ENCODE data around the gene IL36G.

DNA sequence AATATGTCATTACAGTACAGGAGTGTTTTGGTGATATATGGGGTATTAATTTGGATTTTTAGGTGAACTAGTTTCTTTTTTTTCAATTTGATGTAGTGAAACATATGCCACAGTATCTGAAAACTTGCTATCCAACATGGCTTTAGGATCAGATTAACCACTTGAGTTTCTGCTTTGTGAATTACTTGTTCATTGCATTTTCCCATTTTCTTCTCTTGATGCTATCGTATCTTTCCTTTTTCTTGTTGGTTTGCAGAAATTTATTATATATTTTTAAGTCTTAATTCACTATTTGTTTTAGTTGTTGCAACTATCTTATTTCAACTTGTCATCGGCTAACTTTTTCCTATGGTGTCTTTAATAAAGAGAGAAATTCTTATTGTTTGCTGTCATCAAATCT lies 36.3 kb downstream of the IL36G start:
- TF ChIP-seq, protein P1, sequence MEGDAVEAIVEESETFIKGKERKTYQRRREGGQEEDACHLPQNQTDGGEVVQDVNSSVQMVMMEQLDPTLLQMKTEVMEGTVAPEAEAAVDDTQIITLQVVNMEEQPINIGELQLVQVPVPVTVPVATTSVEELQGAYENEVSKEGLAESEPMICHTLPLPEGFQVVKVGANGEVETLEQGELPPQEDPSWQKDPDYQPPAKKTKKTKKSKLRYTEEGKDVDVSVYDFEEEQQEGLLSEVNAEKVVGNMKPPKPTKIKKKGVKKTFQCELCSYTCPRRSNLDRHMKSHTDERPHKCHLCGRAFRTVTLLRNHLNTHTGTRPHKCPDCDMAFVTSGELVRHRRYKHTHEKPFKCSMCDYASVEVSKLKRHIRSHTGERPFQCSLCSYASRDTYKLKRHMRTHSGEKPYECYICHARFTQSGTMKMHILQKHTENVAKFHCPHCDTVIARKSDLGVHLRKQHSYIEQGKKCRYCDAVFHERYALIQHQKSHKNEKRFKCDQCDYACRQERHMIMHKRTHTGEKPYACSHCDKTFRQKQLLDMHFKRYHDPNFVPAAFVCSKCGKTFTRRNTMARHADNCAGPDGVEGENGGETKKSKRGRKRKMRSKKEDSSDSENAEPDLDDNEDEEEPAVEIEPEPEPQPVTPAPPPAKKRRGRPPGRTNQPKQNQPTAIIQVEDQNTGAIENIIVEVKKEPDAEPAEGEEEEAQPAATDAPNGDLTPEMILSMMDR (IDR thresholded peaks at IDR 0.05): no peak
- no peak for TF ChIP-seq POLR2A (IDR thresholded peaks at IDR 0.05)
- no peak for TF ChIP-seq POLR2AphosphoS5 (IDR thresholded peaks at IDR 0.05)
